ENCODE data around the gene NHSL2.

- TF ChIP-seq, protein P1, sequence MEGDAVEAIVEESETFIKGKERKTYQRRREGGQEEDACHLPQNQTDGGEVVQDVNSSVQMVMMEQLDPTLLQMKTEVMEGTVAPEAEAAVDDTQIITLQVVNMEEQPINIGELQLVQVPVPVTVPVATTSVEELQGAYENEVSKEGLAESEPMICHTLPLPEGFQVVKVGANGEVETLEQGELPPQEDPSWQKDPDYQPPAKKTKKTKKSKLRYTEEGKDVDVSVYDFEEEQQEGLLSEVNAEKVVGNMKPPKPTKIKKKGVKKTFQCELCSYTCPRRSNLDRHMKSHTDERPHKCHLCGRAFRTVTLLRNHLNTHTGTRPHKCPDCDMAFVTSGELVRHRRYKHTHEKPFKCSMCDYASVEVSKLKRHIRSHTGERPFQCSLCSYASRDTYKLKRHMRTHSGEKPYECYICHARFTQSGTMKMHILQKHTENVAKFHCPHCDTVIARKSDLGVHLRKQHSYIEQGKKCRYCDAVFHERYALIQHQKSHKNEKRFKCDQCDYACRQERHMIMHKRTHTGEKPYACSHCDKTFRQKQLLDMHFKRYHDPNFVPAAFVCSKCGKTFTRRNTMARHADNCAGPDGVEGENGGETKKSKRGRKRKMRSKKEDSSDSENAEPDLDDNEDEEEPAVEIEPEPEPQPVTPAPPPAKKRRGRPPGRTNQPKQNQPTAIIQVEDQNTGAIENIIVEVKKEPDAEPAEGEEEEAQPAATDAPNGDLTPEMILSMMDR (IDR thresholded peaks at IDR 0.05 in 8 of 11, conservative IDR thresholded peaks at IDR 0.05 in 3 of 11) = no peak
- TF ChIP-seq POLR2A (IDR thresholded peaks at IDR 0.05) (no peak), POLR2AphosphoS5 (IDR thresholded peaks at IDR 0.05) (no peak)
These were observed 170.2 kb downstream of the NHSL2 start for GRCh38 chrX:72080800-72081199.

Measured in spleen (tissue), 7 donors.